HG02943 (cell line): ENCODE results near the gene ISL1.

Source experiments
- ATAC-seq: cut with Tn5 transposase; IDR thresholded peaks from one replicate; pipeline ENCODE4 v1.9.1; 2021; ENCODE audit warnings: mild to moderate bottlenecking, low read depth, moderate library complexity; ENCODE audit not compliant: unreplicated experiment

Gene ISL1

DNA sequence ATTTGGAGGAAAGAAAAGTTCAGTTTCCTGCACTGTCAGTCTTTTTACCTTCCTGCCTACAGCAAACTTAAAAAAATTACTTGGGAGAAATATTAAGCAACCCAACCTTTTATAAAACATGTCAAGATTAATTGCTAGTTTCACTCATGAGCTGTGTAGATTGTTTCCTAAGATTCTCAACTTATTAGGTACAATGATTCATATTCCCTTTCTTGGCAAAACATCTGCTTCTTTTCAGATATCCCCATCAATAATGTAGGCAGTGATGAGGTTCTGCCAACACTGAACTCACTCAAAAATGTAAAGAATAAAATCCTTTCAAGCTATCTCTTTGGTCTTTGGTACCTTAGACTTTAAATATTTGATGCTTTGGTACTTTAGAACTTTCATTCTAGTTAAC lies 56.0 kb downstream of the ISL1 start:
- ATAC-seq = no peak
